8988T (cell line): ENCODE data around the gene GNL1.
"Not testable (repeated sequence)": the region's sequence is repeated elsewhere in the genome, so short reads cannot be mapped to it uniquely, and the experiment has no call there.

Experiments used
- DNase-seq: peaks from one replicate; pipeline ENCODE4 v3.0.0; 2011

Gene GNL1

GRCh38 chr6:30565772-30566171 is 9.5 kb upstream of the GNL1 start:
- DNase-seq, result no peak

GRCh38 chr6:30564114-30564513 is 7.8 kb upstream of the GNL1 start:
- no peak for DNase-seq

GRCh38 chr6:30562470-30563425 is 6.5 kb upstream of the GNL1 start:
- DNase-seq, result no peak

- no peak for DNase-seq
Measured at GRCh38 chr6:30560930-30561329, 4.6 kb upstream of the GNL1 start.

GRCh38 chr6:30557683-30557981 is 1.3 kb upstream of the GNL1 start:
- no peak for DNase-seq

GRCh38 chr6:30556906-30557682 is 805 bp upstream of the GNL1 start, which contains the start of gene PRR3:
PRR3 (plus strand) TSS chr6:30557295; CDS start chr6:30557345, 50 bp downstream.
- DNase-seq, result peak; percentile 58

GRCh38 chr6:30555816-30556065 is 548 bp downstream of the GNL1 start:
- no peak for DNase-seq

GRCh38 chr6:30554962-30555815 is 1.1 kb downstream of the GNL1 start:
- DNase-seq, result no peak

GRCh38 chr6:30554404-30554803 is 1.9 kb downstream of the GNL1 start:
- DNase-seq, result no peak

- DNase-seq, result no peak
Measured at GRCh38 chr6:30548375-30548774, 7.9 kb downstream of the GNL1 start.

GRCh38 chr6:30547454-30547853 is 8.8 kb downstream of the GNL1 start:
- DNase-seq, result no peak

GRCh38 chr6:30544666-30545272 is 11.5 kb downstream of the GNL1 start:
- no peak for DNase-seq

- DNase-seq, result no peak
Measured at GRCh38 chr6:30543821-30544220, 12.5 kb downstream of the GNL1 start.

- DNase-seq, result no peak
Measured at GRCh38 chr6:30542915-30543314, 13.4 kb downstream of the GNL1 start.

- DNase-seq, result no peak
Measured at GRCh38 chr6:30542404-30542725, 13.9 kb downstream of the GNL1 start.

GRCh38 chr6:30541515-30542403 is 14.5 kb downstream of the GNL1 start:
- DNase-seq, result no peak

- DNase-seq, result no peak
Measured at GRCh38 chr6:30537931-30538330, 18.4 kb downstream of the GNL1 start.

GRCh38 chr6:30533460-30534294 is 22.6 kb downstream of the GNL1 start:
- no peak for DNase-seq

- DNase-seq, result no peak
Measured at GRCh38 chr6:30530014-30530413, 26.3 kb downstream of the GNL1 start.

GRCh38 chr6:30529349-30529875 is 26.9 kb downstream of the GNL1 start:
- not testable (repeated sequence) for DNase-seq

GRCh38 chr6:30526444-30526843 is 29.8 kb downstream of the GNL1 start:
- DNase-seq, result not testable (repeated sequence)
